ENCODE data around the gene C20orf144. TPM values are rescaled to one million over a fixed set of nuclear protein-coding genes. Genes with fewer than 3 reads are reported as not detected.

Gene C20orf144
- total and polyA plus RNA-seq, 9 of the 15 experiments (the other 6 are each of a cell fraction or from before 2014, with no cell fraction given): 0.04 to 0.23 (median 0.11) TPM; not detected in 2

DNA sequence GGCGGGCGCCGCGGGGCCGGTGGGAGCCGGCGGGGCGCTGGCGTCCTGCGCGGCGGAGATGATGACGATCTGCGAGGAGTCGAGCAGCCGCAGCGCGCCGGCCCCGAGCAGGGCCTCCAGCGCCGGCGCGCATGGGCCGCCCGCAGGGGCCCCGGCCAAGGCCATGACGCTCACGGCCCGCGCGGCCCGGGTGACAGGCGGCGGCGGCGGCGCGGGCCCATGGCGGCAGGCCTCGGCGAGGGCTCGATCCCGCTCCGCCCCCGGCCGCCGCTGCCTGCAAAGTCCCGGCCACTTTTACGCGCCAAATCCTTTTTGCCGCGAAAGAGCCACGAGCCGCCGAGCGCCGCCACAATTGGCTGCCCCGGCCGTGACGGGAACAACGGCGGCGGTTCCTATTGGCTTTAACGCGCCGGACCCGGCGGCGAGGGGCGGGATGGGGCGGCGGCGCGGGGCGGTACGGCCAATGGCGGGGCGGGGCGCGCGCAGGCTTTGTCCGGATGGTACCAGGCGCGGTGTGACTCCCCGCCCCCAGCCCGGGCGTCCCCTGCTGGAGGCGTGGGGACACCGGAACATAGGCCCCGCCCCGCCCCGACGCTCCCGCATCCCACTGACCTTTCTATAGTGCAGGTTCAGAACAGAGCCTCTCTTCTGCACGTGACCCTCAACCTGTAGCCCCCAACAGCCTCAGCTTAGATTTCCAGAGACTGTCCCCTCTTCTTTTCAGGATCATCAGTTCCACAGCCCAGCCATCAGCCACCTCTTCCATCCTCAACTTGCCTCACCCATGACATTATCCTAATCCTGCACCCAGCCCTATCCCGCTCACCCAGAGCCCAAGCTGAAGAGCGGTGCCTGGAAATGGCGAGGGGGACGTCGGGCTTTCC, 24.2 kb downstream of the C20orf144 start, which contains the start of gene E2F1 (continued):
- TF ChIP-seq GATAD2B (IDR thresholded peaks at IDR 0.05; ENCODE audit: borderline replicate concordance) (0 out of 2 replicates have a peak, but pooled peaks have one; percentile 90), SMARCE1 (IDR thresholded peaks at IDR 0.05) (no peak), TBP (optimal IDR thresholded peaks at IDR 0.05; ENCODE audit: low read depth, low read length) (peak; percentile 68), CREBBP (IDR thresholded peaks at IDR 0.05; ENCODE audit: low read depth, low read length) (no peak), RHOXF2B (CRISPR knock-in tag; conservative IDR thresholded peaks at IDR 0.05) (no peak), POLR2G (IDR thresholded peaks at IDR 0.05; ENCODE audit: low read depth, low read length) (peak; percentile 87), CBX1 (IDR thresholded peaks at IDR 0.05; ENCODE audit: low read depth) (0 out of 2 replicates have a peak, but pooled peaks have one; percentile 10), RBFOX2 (IDR thresholded peaks at IDR 0.05; ENCODE audit: low read depth, low read length) (peak; percentile 69), RFX7 (CRISPR knock-in tag; IDR thresholded peaks at IDR 0.05) (no peak), BACH1 (tag; IDR thresholded peaks at IDR 0.05) (no peak), TEAD4 (IDR thresholded peaks at IDR 0.05; ENCODE audit: low read length) (no peak), TEAD4 (CRISPR knock-in tag; IDR thresholded peaks at IDR 0.05; ENCODE audit: borderline replicate concordance) (no peak), SP1 (CRISPR knock-in tag; IDR thresholded peaks at IDR 0.05) (peak; percentile 77), ZFP36 (IDR thresholded peaks at IDR 0.05; ENCODE audit: low read depth, low read length, partially characterized antibody) (no peak), SIX5 (IDR thresholded peaks at IDR 0.05; ENCODE audit: borderline replicate concordance in 1 of 2, insufficient read depth in 1 of 2, low read depth in 1 of 2, low read length in 2 of 2) (no peak), PHF21A (IDR thresholded peaks at IDR 0.05; ENCODE audit: borderline replicate concordance, low read depth) (no peak), KLF16 (IDR thresholded peaks at IDR 0.05) (peak; percentile 53; the same call in 1 of the 2 replicates), LCOR (CRISPR knock-in tag; IDR thresholded peaks at IDR 0.05) (peak; percentile 57; the same call in 1 of the 2 replicates), BHLHE40 (IDR thresholded peaks at IDR 0.05; ENCODE audit: low read length) (peak; percentile 82)
- TF ChIP-seq, protein P1, sequence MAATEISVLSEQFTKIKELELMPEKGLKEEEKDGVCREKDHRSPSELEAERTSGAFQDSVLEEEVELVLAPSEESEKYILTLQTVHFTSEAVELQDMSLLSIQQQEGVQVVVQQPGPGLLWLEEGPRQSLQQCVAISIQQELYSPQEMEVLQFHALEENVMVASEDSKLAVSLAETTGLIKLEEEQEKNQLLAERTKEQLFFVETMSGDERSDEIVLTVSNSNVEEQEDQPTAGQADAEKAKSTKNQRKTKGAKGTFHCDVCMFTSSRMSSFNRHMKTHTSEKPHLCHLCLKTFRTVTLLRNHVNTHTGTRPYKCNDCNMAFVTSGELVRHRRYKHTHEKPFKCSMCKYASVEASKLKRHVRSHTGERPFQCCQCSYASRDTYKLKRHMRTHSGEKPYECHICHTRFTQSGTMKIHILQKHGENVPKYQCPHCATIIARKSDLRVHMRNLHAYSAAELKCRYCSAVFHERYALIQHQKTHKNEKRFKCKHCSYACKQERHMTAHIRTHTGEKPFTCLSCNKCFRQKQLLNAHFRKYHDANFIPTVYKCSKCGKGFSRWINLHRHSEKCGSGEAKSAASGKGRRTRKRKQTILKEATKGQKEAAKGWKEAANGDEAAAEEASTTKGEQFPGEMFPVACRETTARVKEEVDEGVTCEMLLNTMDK (IDR thresholded peaks at IDR 0.05; ENCODE audit: borderline replicate concordance, insufficient read depth, low read depth, low read length, poor library complexity, severe bottlenecking): peak; percentile 98
- TF ChIP-seq, protein P2, sequence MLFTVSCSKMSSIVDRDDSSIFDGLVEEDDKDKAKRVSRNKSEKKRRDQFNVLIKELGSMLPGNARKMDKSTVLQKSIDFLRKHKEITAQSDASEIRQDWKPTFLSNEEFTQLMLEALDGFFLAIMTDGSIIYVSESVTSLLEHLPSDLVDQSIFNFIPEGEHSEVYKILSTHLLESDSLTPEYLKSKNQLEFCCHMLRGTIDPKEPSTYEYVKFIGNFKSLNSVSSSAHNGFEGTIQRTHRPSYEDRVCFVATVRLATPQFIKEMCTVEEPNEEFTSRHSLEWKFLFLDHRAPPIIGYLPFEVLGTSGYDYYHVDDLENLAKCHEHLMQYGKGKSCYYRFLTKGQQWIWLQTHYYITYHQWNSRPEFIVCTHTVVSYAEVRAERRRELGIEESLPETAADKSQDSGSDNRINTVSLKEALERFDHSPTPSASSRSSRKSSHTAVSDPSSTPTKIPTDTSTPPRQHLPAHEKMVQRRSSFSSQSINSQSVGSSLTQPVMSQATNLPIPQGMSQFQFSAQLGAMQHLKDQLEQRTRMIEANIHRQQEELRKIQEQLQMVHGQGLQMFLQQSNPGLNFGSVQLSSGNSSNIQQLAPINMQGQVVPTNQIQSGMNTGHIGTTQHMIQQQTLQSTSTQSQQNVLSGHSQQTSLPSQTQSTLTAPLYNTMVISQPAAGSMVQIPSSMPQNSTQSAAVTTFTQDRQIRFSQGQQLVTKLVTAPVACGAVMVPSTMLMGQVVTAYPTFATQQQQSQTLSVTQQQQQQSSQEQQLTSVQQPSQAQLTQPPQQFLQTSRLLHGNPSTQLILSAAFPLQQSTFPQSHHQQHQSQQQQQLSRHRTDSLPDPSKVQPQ (CRISPR knock-in tag; IDR thresholded peaks at IDR 0.05; ENCODE audit: borderline replicate concordance): no peak
- TF ChIP-seq, protein P3, sequence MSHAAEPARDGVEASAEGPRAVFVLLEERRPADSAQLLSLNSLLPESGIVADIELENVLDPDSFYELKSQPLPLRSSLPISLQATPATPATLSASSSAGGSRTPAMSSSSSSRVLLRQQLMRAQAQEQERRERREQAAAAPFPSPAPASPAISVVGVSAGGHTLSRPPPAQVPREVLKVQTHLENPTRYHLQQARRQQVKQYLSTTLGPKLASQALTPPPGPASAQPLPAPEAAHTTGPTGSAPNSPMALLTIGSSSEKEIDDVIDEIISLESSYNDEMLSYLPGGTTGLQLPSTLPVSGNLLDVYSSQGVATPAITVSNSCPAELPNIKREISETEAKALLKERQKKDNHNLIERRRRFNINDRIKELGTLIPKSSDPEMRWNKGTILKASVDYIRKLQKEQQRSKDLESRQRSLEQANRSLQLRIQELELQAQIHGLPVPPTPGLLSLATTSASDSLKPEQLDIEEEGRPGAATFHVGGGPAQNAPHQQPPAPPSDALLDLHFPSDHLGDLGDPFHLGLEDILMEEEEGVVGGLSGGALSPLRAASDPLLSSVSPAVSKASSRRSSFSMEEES (CRISPR knock-in tag; IDR thresholded peaks at IDR 0.05): peak; percentile 41; the same call in 1 of the 2 replicates

Measured in K562 (cell line).